Tongue (tissue), 2 donors: Measurements from ENCODE around the gene MS4A4A. TPM values are rescaled to one million over a fixed set of nuclear protein-coding genes. Genes with fewer than 3 reads are reported as not detected.

Experiments used
- DNase-seq: peaks from one replicate; pipeline ENCODE4 v3.0.0-alpha.2; 2015
- total RNA-seq: library from RNA; depleted of rRNA; stranded (reverse); fragments of >200 nt; gene quantifications from one replicate; pipeline ENCODE4 v1.2.3, GENCODE V29; 2014

Gene MS4A4A
- total RNA-seq, 1 donor from 2014 or later = 2.9 TPM

- no peak for DNase-seq
Measured at GRCh38 chr11:60303661-60304060, 23.2 kb downstream of the MS4A4A start.

GRCh38 chr11:60305906-60306619 lies 25.6 kb downstream of the MS4A4A start:
- no peak for DNase-seq

- no peak for DNase-seq
Measured at GRCh38 chr11:60307507-60308195, 27.2 kb downstream of the MS4A4A start.

- DNase-seq = peak; percentile 5
Measured at GRCh38 chr11:60310407-60310998, 30.0 kb downstream of the MS4A4A start.

GRCh38 chr11:60314635-60315321 lies 34.3 kb downstream of the MS4A4A start:
- DNase-seq = no peak

- no peak for DNase-seq
Measured at GRCh38 chr11:60315871-60316270, 35.4 kb downstream of the MS4A4A start.

- DNase-seq = no peak
Measured at GRCh38 chr11:60316317-60316716, 35.9 kb downstream of the MS4A4A start.

GRCh38 chr11:60318726-60319125 lies 38.3 kb downstream of the MS4A4A start:
- no peak for DNase-seq

- DNase-seq = no peak
Measured at GRCh38 chr11:60321051-60321450, 40.6 kb downstream of the MS4A4A start.

- no peak for DNase-seq
Measured at GRCh38 chr11:60326955-60327354, 46.5 kb downstream of the MS4A4A start, which contains the start of gene MS4A6E. Gene MS4A6E, plus strand, starts transcription at chr11:60327255. Its CDS starts 7,641 bp downstream, at chr11:60334896.

GRCh38 chr11:60328460-60328859 lies 48.0 kb downstream of the MS4A4A start:
- no peak for DNase-seq

- DNase-seq = no peak
Measured at GRCh38 chr11:60332846-60333245, 52.4 kb downstream of the MS4A4A start.

GRCh38 chr11:60334005-60334620 lies 53.6 kb downstream of the MS4A4A start:
- DNase-seq = peak; percentile 63

- DNase-seq = no peak
Measured at GRCh38 chr11:60336767-60337391, 56.4 kb downstream of the MS4A4A start.

- no peak for DNase-seq
Measured at GRCh38 chr11:60338053-60338452, 57.6 kb downstream of the MS4A4A start.

GRCh38 chr11:60339356-60339755 lies 58.9 kb downstream of the MS4A4A start:
- DNase-seq = no peak

- DNase-seq = no peak
Measured at GRCh38 chr11:60343094-60343704, 62.7 kb downstream of the MS4A4A start.

GRCh38 chr11:60344146-60344545 lies 63.7 kb downstream of the MS4A4A start:
- no peak for DNase-seq

GRCh38 chr11:60345489-60345888 lies 65.0 kb downstream of the MS4A4A start:
- DNase-seq = peak; percentile 17

- no peak for DNase-seq
Measured at GRCh38 chr11:60347084-60347797, 66.8 kb downstream of the MS4A4A start.

- DNase-seq = no peak
Measured at GRCh38 chr11:60348116-60348515, 67.7 kb downstream of the MS4A4A start.
